CD14-positive monocyte (primary cell): ENCODE results near the gene GRK7. TPM values are rescaled to one million over a fixed set of nuclear protein-coding genes. Genes with fewer than 3 reads are reported as not detected.

ENCODE experiments used
- DNase-seq, 3 donors: peaks; one replicate each; pipeline ENCODE4 v3.0.0-alpha.2; 2011 to 2022
- H2AFZ ChIP-seq: 2 replicates; pipeline ENCODE4 v1.6.0; 2012; ENCODE audit warnings: mild to moderate bottlenecking, low read depth, low read length, inconsistent platforms; ENCODE audit not compliant: insufficient read depth, poor library complexity, severe bottlenecking
- H3K27ac ChIP-seq, 2 donors: 1 replicate in 1 of 2; 2 replicates in 1 of 2; pipeline ENCODE4 v1.5.1; 2012 to 2013; ENCODE audit warnings: low read length in 2 of 2, control low read depth in 1 of 2, inconsistent platforms in 1 of 2, low read depth in 1 of 2, mild to moderate bottlenecking in 1 of 2
- H3K27me3 ChIP-seq, 2 donors: one replicate each; pipeline versions ENCODE4 v1.6.0 to v1.6.1; 2011 to 2013; ENCODE audit warnings: low read length in 2 of 2; ENCODE audit not compliant: control insufficient read depth in 2 of 2, insufficient read depth in 2 of 2
- H3K36me3 ChIP-seq, 2 donors: replicated peaks in 1 of 2; 1 replicate in 1 of 2; 2 replicates in 1 of 2; pipeline versions ENCODE4 v1.5.1 to v1.6.1; 2012 to 2013; ENCODE audit warnings: low read length in 2 of 2, control low read depth in 1 of 2, inconsistent platforms in 1 of 2, mild to moderate bottlenecking in 1 of 2; ENCODE audit not compliant: insufficient read depth in 2 of 2, control insufficient read depth in 1 of 2
- H3K4me1 ChIP-seq, 2 donors: 1 replicate in 1 of 2; 2 replicates in 1 of 2; pipeline versions ENCODE4 v1.5.1 to v1.6.1; 2012 to 2013; ENCODE audit warnings: low read length in 2 of 2, control low read depth in 1 of 2, inconsistent platforms in 1 of 2, mild to moderate bottlenecking in 1 of 2, moderate library complexity in 1 of 2; ENCODE audit not compliant: insufficient read depth in 2 of 2, control insufficient read depth in 1 of 2
- H3K4me2 ChIP-seq: replicated peaks from 2 replicates; pipeline ENCODE3; 2012; ENCODE audit warnings: low read length, moderate library complexity, mild to moderate bottlenecking; ENCODE audit not compliant: poor library complexity, severe bottlenecking; ENCODE audit errors: extremely low read depth
- H3K4me3 ChIP-seq, 3 experiments: fragments of 200-600 bp in 1 of 3; sonication (generic) in 1 of 3; replicated peaks in 1 of 3; 1 replicate in 2 of 3; 2 replicates in 1 of 3; pipeline ENCODE4 v1.5.1; 2011 to 2013; ENCODE audit warnings: low read length in 3 of 3, mild to moderate bottlenecking in 3 of 3, control low read depth in 2 of 3, low read depth in 2 of 3, inconsistent platforms in 1 of 3, moderate library complexity in 1 of 3
- H3K79me2 ChIP-seq: 2 replicates; pipeline ENCODE4 v1.6.0; 2012; ENCODE audit warnings: mild to moderate bottlenecking, control low read depth, inconsistent platforms, low read length, moderate library complexity; ENCODE audit not compliant: insufficient read depth
- H3K9ac ChIP-seq: 2 replicates; pipeline ENCODE4 v1.6.0; 2017; ENCODE audit warnings: low read length, mild to moderate bottlenecking; ENCODE audit not compliant: insufficient read depth, poor library complexity, severe bottlenecking
- H3K9me3 ChIP-seq, 2 donors: replicated peaks in 1 of 2; 1 replicate in 1 of 2; 2 replicates in 1 of 2; pipeline versions ENCODE4 v1.5.1 to v1.6.1; 2012 to 2013; ENCODE audit warnings: low read length in 2 of 2, control low read depth in 1 of 2; ENCODE audit not compliant: control insufficient read depth in 1 of 2, insufficient read depth in 1 of 2
- H4K20me1 ChIP-seq: 2 replicates; pipeline ENCODE4 v1.6.0; 2012; ENCODE audit warnings: mild to moderate bottlenecking, low read length, control low read depth, moderate library complexity; ENCODE audit not compliant: insufficient read depth
- H3K27ac Mint-ChIP-seq, 7 donors: one replicate each; pipeline ENCODE4 v1.8.0; 2020; ENCODE audit warnings: mild to moderate bottlenecking in 7 of 7, mixed read lengths in 7 of 7, moderate library complexity in 6 of 7, inconsistent platforms in 2 of 7
- H3K27me3 Mint-ChIP-seq, 3 donors: one replicate each; pipeline ENCODE4 v1.8.0; 2021 to 2022; ENCODE audit warnings: low read depth in 3 of 3, mild to moderate bottlenecking in 3 of 3, mixed read lengths in 3 of 3, moderate library complexity in 3 of 3, inconsistent platforms in 1 of 3
- H3K36me3 Mint-ChIP-seq, 2 donors: one replicate each; pipeline ENCODE4 v1.8.0; 2020; ENCODE audit warnings: mixed read lengths in 2 of 2, inconsistent platforms in 1 of 2, mild to moderate bottlenecking in 1 of 2
- H3K4me1 Mint-ChIP-seq: one replicate; pipeline ENCODE4 v1.8.0; 2020; ENCODE audit warnings: mild to moderate bottlenecking, mixed read lengths
- H3K4me3 Mint-ChIP-seq, 2 donors: one replicate each; pipeline ENCODE4 v1.8.0; 2020; ENCODE audit warnings: mild to moderate bottlenecking in 2 of 2, mixed read lengths in 2 of 2, moderate library complexity in 1 of 2
- H3K9me3 Mint-ChIP-seq, 7 donors: one replicate each; pipeline ENCODE4 v1.8.0; 2020 to 2022; ENCODE audit warnings: mixed read lengths in 7 of 7, mild to moderate bottlenecking in 6 of 7, moderate library complexity in 6 of 7, inconsistent platforms in 2 of 7
- CTCF ChIP-seq: fragments of 200-600 bp; IDR thresholded peaks from one replicate; pipeline ENCODE4 v1.8.0; 2022; ENCODE audit warnings: antibody characterized with exemption, mild to moderate bottlenecking
- WGBS: methylation state at CpG from one replicate; pipeline ENCODE4 v1.1.5; 2013; ENCODE audit warnings: missing lambda C conversion rate; ENCODE audit not compliant: insufficient coverage; 5-methylcytosine and 5-hydroxymethylcytosine counted together
- intact Hi-C, 2 donors: fragments of 100-400 bp; cut with micrococcal nuclease; formaldehyde crosslinking; loops; one replicate each; pipeline versions ENCODE4 v1.15.0 to v1.15.1; 2023
- polyA plus RNA-seq, 3 donors: library from polyadenylated mRNA; depleted of rRNA in 1 of 3; unstranded in 2 of 3; stranded (reverse) in 1 of 3; fragments of 300-500 nt in 2 of 3; fragments of >200 nt in 1 of 3; fragmentation: Illumina TruSeq in 2 of 3; gene quantifications; 1 replicate in 2 of 3; 2 replicates in 1 of 3; pipeline ENCODE4 v1.2.3, GENCODE V29; 2012 to 2021

Gene GRK7
- polyA plus RNA-seq, 3 donors = 0.04 to 0.07 TPM; not detected in 1

GRCh38 chr3:141725036-141725435, 38.2 kb upstream of the GRK7 start:
- no peaks in the 10 kb centered on the region for H3K36me3 ChIP-seq
- no peak overlapping the region for H2AFZ ChIP-seq
- no peak for DNase-seq
- intact Hi-C loops = no loop called here
- no peaks in the 10 kb centered on the region for H3K27me3 ChIP-seq
- no peak for TF ChIP-seq CTCF
- 100% methylated on average over 1 of the region's 4 CpGs for WGBS
- H3K27ac Mint-ChIP-seq = peak overlapping the region in 1 of 7 donors; percentile 14
- peaks cover 0 to 1% (median 0%) of the 10 kb centered on the region in 7 donors for H3K9me3 Mint-ChIP-seq
- H3K27ac ChIP-seq = no peak overlapping the region
- no peaks in the 10 kb centered on the region for H3K9me3 ChIP-seq
- H3K4me1 ChIP-seq = no peaks in the 10 kb centered on the region
- no peak overlapping the region for H3K4me3 Mint-ChIP-seq
- H3K4me2 ChIP-seq = no peak overlapping the region
- peaks cover 0 to 4% (median 0%) of the 10 kb centered on the region in 3 donors for H3K27me3 Mint-ChIP-seq
- no peak overlapping the region for H3K4me3 ChIP-seq
- H4K20me1 ChIP-seq = no peaks in the 10 kb centered on the region
- no peaks in the 10 kb centered on the region for H3K36me3 Mint-ChIP-seq
- no peak overlapping the region for H3K9ac ChIP-seq
- H3K4me1 Mint-ChIP-seq = peaks cover 12% of the 10 kb centered on the region
- no peaks in the 10 kb centered on the region for H3K79me2 ChIP-seq

GRCh38 chr3:141726483-141726882, 36.7 kb upstream of the GRK7 start:
- Histone ChIP-seq H3K79me2 (no peaks in the 10 kb centered on the region), H3K9me3 (no peaks in the 10 kb centered on the region), H3K9ac (no peak overlapping the region), H3K27me3 (no peaks in the 10 kb centered on the region), H3K4me1 (no peaks in the 10 kb centered on the region), H3K27ac (no peak overlapping the region), H3K4me2 (no peak overlapping the region), H3K4me3 (no peak overlapping the region), H3K36me3 (no peaks in the 10 kb centered on the region), H4K20me1 (no peaks in the 10 kb centered on the region), H2AFZ (no peak overlapping the region)
- peaks cover 0 to 1% (median 0%) of the 10 kb centered on the region in 7 donors for H3K9me3 Mint-ChIP-seq
- peaks cover 12% of the 10 kb centered on the region for H3K4me1 Mint-ChIP-seq
- intact Hi-C loops = no loop called here
- no peak overlapping the region for H3K4me3 Mint-ChIP-seq
- WGBS = 100% methylated on average over 1 of the region's 1 CpG
- H3K27me3 Mint-ChIP-seq = peaks cover 0 to 2% (median 0%) of the 10 kb centered on the region in 3 donors
- TF ChIP-seq CTCF = no peak
- peak overlapping the region in 1 of 7 donors; percentile 21 for H3K27ac Mint-ChIP-seq
- no peaks in the 10 kb centered on the region for H3K36me3 Mint-ChIP-seq
- DNase-seq = no peak
